SK-N-DZ (cell line): ENCODE results near the gene MEMO1.

Source experiments
- DNase-seq: peaks from one replicate; pipeline ENCODE4 v3.0.0-alpha.2; 2015; ENCODE audit warnings: low spot score

The MEMO1 gene

DNA sequence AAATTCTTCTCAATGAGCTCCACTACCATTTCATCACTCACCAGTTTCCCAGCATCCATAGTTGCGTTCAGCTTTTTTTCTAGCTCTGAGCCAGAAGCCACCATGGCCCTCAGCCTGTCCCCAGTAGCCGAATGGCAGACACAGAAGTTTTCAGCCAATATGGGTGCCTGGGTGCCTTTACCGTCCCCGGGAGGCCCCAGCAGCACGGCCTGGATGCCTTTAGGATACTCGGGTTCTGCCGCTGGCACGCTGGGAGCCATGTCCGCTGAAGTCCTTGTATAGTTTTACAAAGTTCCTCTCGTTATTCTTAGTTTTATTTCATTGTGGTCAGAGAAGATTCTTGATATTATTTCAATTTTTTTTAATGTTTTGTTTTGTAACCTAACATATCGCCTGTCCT lies 187.2 kb downstream of the MEMO1 start:
- no peak for DNase-seq

DNA sequence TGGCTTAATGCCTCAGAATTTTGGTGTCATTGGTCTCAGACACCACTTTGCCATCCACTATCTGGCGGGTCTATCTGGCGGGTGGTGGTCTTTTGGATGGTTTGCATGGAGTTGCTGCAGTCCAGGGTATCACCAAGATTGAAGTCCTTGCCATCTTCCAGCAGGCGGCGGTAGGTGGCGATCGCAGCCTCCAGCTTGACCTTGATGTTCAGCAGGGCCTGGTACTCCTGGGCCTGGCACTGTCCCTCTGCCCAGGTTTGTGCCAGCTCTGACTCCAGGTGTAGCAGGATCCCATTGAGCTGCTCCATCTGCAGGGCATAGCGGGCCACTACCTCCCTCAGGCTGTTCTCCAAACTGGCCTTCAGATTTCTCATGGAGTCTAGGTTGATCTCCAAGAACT lies 188.2 kb downstream of the MEMO1 start:
- no peak for DNase-seq
